ENCODE results near the gene EP400.
"Not testable (repeated sequence)": the region's sequence is repeated elsewhere in the genome, so short reads cannot be mapped to it uniquely, and the experiment has no call there.

The EP400 gene

DNA sequence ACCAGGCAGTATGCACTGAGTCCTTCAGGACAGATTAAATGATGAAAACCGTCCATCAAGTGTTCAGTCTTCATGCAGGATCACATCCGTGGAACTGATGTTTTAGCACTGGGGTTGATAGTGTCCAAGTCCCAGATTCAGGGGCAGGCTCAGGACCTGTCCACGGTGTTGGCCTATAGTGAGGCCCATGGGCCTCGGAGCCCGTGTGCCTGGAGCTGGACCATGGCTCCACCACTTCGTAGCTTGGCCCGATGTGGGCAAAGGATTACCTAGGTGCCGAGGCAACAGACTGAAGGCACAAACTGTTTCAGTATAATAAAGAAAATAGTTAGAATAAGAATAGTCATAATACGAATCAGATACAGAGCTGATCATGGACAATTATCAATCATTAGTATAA lies 152.6 kb downstream of the EP400 start:
- DNase-seq = no peak

DNA sequence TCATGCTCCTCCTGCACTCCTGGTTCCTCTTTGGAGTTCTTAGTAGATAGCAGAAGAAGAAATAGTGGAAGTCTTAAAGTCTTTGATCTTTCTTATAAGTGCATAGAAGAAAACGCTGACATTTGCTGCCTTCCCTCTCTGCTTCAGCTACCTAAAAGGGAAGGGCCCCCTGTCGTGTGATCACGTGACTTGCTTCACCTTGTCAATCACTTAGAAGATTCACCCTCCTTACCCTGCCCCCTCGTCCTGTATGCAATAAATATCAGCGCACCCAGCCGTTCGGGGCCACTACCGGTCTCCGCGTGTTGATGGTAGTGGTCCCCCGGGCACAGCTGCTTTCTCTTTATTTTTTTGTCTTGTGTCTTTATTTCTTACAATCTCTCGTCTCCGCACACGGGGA lies 153.3 kb downstream of the EP400 start:
- DNase-seq = not testable (repeated sequence)

DNA sequence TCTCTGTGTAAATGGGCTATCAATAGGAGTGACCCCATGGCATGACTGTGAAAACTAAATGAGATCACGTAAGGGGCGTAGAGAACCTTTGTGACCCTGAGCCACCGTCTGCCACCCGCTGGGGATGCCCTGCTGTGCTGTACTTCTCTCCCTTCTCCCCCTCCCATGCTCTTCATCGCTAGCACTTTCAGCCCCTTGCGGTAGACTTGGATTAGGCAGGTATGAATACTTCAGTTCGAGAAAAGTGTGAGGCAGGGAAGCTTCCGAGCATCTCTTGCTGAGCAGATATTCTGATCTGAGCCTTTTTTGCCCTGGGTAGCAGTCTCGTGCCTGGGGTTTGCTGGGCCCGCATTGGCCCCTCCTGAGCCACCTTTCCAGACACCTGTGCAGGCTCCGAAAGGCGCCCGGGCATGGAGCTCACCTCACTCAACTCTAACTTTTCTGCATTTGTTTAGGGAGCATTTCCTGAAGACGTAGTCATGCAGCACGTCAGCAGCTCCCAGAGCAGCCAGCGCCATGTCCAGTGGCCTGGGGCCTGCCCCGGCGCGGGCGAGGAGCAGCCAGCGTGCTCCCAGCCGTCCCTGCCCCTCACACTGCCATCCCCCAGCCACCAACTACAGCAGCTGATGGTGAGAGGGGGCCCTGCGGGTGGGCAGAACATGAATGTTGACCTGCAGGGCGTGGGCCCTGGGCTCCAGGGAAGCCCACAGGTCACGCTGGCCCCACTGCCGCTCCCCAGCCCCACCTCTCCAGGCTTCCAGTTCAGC lies 154.0 kb downstream of the EP400 start:
- no peak for DNase-seq

DNA sequence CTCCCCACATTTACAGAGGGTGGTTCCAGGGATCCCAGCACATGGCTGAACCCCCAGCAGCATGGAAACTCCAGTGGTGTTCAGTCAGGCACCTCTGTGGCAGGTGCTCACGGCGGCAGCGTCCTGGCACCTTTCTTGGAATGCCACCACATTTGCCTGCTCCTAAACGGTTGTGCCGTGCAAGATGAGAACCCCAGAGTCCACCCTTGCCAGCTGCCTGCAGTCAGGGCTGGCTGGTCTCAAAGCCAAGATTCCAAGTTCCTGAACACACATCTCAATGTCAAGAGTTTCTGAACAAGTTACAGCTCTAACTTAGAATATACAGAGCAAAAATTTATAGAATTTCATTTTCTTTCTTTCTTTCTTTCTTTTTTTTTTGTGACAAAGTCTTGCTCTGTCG lies 155.7 kb downstream of the EP400 start:
- DNase-seq = no peak

DNA sequence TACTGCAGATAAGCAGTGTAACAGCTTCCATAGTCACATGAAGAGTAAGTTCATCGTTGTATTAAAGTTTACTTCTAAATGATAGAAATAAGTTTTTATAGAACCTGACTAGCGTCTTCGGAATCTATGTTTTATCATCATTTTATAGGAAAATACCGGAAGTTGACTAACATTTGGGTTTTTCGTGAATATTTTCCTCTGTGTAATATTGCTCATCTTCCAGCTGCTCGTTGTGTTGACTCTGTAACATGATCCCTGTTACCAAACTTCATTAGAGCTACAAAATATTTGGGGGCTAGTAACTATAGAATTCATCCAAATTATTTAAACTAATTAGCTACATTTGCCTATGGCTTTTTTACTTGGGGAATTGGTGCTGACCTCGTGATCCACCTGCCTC lies 157.2 kb downstream of the EP400 start:
- no peak for DNase-seq

DNA sequence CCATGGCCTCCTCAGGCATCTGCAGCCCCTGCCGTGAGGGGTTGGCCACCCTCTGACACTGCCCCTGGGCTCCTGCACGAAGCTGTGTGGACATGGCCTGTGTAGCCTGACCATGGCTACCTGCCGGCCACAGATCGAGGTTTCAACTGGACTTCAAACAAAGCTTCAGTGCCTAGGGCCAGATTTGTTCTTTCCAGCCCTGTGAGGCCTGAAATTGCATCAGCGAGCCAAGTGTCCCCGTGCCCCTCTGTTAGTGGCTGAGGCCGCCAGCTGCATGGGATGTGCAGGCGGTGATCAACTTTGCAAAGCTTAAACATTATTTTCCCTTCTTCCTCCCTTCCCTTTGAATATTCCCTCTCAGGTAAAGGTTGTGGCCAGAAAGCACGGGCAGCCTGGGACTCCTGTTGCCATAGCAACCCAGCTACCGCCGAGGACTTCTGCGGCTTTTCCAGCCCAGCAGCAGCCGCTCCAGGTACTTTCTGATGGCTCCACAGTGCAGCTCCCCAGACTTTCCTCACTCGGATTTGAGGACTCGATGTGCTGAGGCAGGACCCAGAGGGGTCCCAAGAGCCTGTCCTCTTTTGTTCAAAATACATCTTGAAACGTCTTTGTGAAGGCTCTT lies 158.6 kb downstream of the EP400 start:
- no peak for DNase-seq

DNA sequence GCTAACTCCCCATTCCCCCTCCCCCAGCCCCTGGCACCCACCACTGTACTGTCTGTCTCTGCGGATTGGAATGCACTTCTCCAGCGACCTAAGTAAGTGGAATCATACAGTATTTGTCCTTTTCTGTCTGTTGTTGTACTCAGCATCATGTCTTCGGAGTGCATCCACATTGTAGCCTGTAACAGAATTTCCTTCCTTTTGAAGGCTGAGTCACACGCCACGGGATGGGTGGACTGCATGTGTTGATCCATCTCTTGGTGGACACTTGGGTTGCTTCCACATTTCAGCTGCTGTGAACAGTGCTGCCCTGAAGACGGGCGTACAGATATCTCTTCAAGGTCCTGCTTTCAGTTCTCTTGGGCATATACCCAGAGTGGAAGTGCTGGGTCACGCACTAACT lies 160.0 kb downstream of the EP400 start:
- DNase-seq = no peak

DNA sequence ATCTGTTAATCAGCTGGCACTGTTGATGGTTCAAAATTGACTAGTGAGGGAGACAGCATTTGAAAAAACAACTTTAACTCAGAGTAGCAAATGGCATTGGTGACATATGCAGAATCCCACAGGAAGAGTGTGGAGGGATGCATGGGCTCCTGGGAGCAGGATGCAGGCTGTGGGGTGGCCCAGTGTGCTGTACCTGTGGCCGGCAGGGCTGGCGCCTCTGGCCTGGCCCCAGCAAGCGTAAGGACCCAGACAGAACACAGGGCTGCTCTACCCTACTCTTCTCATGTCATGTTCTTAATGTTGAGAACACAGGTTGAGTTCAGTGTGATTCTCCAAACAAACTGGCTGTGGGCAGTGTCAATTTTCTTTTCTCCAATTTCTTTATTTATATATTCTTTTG lies 160.9 kb downstream of the EP400 start:
- no peak for DNase-seq

DNA sequence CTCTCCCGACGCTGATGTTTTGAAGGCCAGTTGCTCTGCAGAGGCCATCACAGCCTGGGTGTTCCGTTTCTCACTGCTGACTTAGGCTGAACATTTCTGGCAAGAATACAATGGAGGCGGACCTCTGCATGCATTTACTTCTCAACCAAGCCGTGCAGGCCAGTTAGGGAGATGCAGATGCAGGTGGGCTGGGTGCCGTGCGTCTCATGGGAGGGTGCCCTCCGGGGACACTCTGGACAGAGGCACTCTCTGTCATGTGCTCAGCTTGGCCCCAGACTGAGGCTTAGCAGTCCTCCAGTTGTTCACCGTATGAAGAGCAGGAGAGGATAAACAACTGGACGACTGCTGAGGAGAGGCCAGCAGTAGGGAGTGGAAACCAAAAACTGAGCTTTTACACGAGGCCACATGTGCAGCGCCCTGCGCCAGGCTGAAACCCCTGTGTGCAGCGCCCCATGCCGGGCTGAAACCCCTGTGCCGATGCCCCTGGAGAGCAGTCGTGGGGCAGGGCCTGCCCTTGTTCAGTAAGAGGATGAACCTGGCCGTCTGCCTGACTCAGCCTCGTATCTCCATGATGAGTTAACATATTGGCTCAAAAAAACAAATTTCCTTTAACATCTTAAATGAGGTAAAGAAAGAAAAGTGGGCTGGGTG lies 162.0 kb downstream of the EP400 start:
- DNase-seq = no peak

DNA sequence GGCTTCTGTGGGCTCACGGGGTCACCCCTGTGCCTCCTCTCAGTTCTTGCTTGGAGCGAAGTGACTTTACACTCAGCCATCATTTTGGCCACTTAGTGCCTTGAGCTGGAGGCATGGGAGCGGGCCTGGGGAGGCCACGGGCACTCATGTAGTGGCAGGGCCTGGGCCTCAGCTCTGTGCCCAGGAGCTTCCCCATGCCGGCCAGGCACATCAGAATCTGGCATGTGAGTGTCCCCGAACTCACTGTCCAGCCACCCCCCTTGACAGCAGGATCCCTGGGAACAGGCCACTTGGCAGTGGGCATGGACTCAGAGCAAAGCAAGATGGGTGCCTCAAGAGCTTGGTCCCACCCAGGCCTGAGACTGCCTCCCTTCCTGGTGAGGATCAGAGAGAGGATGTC lies 164.9 kb downstream of the EP400 start:
- DNase-seq = no peak

DNA sequence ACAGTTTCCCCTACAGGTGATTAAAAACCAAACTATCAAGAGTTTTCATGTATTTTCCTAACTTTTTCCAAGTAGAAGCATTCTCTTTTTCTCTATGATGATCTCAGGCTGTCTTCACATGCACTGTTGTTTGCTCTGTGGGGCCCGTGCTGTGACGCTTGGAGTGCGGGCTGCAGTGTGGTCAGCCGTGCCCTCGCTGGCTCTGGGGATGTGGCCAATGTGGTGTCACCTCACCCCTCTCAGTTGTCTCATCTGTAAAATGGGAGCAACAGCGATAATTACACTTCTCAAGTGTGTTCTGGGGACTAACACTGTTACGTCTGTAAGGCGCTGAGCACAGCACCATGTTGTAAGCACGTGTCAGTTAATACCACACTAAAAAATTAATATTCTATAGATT lies 165.8 kb downstream of the EP400 start:
- no peak for DNase-seq

DNA sequence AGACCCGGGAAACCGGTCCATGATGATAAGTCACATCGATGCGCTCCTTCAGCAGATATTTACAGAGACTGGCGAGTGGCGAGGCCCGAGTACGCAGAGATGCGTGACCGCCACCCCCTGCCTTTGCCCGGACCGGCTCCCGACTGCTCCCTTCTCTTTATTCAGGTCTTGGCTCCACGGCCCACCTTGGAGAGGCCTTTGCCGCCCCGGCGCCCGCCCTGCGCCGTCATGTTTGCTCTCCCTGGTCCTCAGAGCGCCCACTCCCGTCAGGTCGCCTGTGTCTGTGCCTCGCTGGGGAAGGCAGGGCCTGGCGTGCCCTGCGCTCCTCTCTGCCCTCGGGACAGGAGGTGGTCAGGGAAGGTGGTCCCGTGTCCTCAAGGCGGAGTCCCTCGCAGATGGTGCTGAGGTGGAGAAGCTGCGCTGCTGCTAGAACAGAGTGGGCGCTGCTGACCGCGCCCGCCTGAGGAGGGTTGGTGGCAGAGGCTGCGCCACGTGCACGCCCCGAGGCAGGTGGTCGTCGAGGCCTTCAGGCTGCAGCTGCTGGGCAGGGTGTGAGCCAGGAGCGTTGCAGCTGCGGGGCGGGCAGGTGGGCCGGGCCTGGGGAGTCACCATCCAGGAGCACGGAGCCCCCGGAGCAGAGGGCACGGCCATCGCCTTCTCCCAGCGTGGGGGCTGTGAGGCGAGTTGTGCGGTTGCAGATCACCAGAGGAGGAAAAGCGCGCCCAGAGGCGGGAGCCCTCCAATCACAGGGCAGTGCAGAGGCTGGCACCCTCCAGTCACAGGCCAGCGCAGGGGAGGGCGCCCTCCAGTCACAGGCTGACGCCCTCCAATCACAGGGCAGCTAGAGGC lies 167.2 kb downstream of the EP400 start:
- DNase-seq = no peak

DNA sequence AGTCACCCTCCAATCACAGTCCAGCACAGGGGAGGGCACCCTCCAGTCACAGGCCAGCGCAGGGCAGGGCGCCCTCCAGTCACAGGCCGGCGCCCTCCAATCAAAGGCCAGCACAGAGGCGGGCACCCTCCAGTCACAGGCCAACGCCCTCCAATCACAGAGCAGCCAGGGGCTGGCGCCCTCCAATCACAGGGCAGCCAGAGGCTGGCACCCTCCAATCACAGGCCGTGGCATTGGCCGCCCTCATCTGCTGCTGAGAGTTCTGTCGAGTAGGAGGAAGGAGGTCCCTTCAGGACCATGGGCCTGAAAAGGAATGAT lies 167.8 kb downstream of the EP400 start:
- peak; percentile 37 for DNase-seq

DNA sequence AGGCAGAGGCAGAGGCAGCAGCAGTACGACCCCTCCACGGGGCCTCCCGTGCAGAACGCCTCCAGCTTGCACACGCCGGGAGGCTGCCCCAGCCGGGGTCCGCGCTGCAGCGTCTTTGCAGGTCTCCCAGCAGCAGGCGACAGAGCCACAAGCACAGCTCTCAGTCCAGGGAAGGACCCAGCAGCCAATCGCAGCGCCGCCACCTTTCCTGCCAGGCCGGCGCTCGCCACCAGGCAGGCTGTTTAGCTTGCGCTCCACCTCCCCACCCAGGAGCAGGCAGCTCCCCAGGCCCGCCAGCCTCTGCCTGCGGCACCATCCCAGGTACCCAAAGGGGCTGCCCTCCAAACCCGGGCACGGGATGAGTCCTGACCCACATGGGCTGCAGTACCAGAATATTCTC lies 169.1 kb downstream of the EP400 start:
- DNase-seq = no peak

DNA sequence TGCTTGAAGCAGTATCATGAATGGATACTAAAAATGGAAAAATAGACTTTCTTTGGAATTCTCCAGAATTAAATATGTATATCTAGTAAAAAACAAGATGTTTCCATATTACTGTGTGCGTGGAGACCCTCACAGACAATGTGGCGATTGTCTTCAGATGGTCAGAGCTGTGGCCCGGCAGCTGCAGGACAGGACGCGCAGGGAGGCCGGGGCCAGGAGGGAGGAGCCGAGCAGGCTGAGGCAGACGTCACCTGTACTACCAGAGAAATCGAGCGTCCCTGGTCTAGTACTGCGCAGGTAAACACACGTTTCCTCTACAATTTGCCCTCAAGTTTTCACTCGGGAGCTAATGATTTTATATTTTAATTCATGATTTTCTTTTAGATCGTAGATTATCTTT lies 171.5 kb downstream of the EP400 start:
- DNase-seq = no peak

DNA sequence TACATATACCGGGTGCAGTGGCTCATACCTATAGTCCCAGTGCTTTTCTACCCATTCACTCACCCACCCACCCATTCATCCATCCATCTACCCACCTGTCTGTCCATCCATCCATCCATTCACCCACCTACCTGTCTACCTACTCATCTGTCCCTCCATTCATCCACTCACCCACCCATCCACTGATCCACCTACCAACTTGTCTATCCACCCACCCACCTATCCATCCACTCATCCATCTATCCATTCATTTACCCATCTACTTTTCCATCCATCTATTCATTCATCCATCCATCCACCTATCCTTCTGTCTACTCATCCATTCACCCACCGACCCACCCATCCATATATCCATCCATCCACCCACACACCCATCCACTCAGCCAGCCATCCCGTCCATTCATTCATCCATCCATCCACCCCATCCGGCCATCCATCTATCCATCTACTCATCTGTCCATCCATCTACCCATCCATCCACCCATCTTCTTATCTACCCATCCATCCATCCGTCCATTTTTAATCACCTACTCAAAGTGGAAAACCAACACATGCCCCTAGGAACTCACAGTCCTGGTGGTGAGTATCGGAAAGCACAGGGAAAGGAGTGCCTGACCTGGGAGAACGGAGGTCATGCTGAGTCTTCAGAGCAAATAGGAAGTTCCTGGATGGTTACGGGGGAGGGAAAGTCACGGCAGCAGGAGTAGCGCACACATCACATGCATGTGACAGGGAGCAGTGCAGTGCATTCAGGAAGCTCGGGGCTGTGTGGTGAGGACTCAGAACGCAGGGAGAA lies 174.4 kb downstream of the EP400 start:
- no peak for DNase-seq

DNA sequence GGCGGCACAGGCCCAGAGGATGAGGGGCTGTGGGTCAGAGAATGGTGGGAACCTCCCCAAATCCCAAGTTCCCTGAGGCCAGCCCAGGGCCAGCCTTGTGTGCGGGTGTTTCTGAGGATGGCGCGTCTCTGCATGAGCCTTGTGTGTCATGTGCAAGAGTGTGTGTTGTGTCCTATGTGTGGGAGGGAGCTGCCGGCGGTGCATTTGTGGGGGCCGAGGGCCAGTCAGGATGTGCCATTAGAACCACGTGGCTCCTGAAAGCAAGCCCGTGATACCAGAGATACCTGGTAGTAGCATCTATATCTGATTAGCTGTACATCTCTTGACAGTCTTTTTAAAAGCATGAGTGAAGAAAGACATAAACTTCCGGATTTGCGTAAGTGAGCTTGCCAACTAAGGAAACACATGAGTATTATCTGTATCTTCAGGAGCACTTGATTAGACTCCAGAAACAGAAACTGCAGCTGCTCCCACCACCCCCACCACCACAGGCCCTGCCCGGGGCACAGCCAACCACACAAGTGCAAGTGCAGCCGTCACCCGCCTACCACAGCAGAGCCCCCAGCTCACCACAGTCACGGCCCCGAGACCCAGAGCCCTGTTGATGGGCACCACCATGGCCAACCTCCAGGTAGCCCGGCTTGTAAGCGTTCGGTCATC lies 175.2 kb downstream of the EP400 start:
- DNase-seq = no peak

DNA sequence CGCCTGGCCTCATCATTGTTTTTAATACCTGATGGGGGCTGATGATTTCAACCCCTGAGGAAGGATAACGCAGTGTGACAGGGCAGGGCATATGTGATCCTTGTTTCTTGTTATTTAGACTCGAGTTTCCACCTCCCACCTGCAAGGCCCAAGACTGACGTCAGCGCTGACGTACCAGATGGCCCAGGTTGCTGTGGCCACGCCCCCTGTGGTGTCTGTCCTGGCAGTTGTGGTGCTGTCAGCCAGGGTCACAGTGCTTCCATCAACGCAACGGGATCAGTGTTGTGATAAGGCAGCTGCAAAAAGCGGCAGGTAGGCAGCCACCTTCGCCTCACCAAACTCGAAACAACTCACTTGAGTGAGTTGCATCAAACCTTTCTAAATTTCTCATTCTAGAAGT lies 176.0 kb downstream of the EP400 start:
- DNase-seq = no peak

DNA sequence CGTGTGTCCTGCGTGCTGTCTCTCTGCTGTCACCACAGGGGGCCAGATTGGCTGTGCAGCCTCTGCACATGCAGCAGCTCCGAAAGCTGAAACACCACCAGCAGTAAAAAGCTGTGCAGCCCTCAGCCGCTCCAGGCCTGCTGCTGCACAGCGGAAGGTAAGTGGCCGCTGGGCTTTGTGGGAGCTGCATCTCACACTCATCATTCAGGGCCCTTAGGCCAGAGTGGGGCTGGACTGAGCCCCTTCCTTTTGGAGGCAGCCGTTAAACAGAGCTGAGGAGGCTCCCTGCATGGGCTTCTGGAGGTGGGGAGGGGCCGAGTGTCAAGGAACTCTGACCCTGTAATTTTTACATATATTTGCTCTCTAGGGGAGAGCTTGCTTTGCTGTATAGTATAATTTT lies 177.3 kb downstream of the EP400 start:
- no peak for DNase-seq

DNA sequence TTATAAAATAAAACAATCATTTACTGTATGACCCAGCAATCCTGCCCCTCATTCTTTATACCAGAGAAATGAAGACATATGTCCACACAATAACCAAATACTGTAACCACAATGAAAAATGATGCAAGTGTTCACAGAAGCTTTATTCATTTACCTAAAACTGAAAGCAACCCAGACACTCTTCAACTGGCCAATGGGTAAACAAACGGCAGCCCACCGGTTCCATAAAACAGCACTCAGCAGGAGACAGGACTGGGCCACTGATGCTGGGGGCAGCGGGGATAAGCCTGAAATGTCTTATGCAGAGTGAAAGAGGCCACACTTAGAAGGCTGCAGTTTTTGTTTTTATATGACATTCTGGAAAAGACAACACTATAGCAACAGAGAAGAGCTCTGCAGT lies 179.3 kb downstream of the EP400 start:
- DNase-seq = no peak

DNA sequence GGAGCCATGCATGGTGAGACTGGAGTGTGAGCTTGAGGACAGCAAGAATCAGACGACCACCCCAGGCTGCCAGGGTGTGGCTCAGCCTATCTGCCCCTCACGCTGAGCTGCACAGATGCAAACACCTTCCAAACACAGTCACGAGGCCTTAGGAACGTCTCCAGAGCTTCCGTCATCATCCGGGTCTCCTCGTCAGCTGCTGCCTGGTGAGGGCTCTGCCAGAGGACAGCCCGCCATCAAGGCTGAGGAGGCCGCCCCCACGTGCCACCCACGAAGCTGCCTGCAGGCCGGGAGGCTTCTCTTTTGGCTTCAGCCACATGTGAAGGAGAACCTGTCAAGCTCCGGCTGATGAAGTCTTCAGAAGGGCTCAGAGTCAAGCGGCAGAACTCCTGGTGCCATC lies 180.9 kb downstream of the EP400 start:
- DNase-seq = no peak

Measured in activated CD4-positive, alpha-beta T cell treated with anti-CD3 and anti-CD28 coated beads for 48 hours (primary cell).